NOMO-1 (cell line): ENCODE measurements around the gene CORO2A.
"Not testable (repeated sequence)": the region's sequence is repeated elsewhere in the genome, so short reads cannot be mapped to it uniquely, and the experiment has no call there.

Experiments
- DNase-seq, 2 experiments: peaks; one replicate each; lab custom pipeline; 2025; ENCODE audit not compliant: unreplicated experiment in 2 of 2; lab: John Stamatoyannopoulos, UW

Gene CORO2A

GRCh38 chr9:98118640-98119601, 73.5 kb downstream of the CORO2A start, which contains the start of gene TRIM14:
TSS of gene TRIM14 (minus strand) at chr9:98119222. CDS start at chr9:98119188, 34 bp downstream.
- DNase-seq = peak; percentile 57 to 71

- DNase-seq = peak; percentile 47 to 78
These were observed 74.3 kb downstream of the CORO2A start for GRCh38 chr9:98117984-98118639.

GRCh38 chr9:98117097-98117496, 75.3 kb downstream of the CORO2A start:
- DNase-seq = not testable (repeated sequence)

- no peak for DNase-seq
These were observed 83.4 kb downstream of the CORO2A start for GRCh38 chr9:98109052-98109451.

GRCh38 chr9:98108531-98109031, 83.9 kb downstream of the CORO2A start:
- peak; percentile 38 to 56 for DNase-seq

GRCh38 chr9:98107926-98108325, 84.5 kb downstream of the CORO2A start:
- DNase-seq = peak; percentile 66 to 72

GRCh38 chr9:98105006-98105405, 87.4 kb downstream of the CORO2A start:
- no peak for DNase-seq

GRCh38 chr9:98104445-98104881, 88.0 kb downstream of the CORO2A start:
- DNase-seq = peak; percentile 70 to 87

GRCh38 chr9:98101868-98102273, 90.6 kb downstream of the CORO2A start:
- DNase-seq = no peak

GRCh38 chr9:98101416-98101815, 91.0 kb downstream of the CORO2A start:
- DNase-seq = no peak

GRCh38 chr9:98100456-98100855, 92.0 kb downstream of the CORO2A start:
- no peak for DNase-seq

- no peak for DNase-seq
These were observed 92.5 kb downstream of the CORO2A start for GRCh38 chr9:98099898-98100297.

GRCh38 chr9:98099346-98099745, 93.1 kb downstream of the CORO2A start:
- DNase-seq = no peak

- no peak for DNase-seq
These were observed 94.6 kb downstream of the CORO2A start for GRCh38 chr9:98097836-98098235.

GRCh38 chr9:98096091-98096490, 96.3 kb downstream of the CORO2A start:
- no peak for DNase-seq

GRCh38 chr9:98095401-98095800, 97.0 kb downstream of the CORO2A start:
- no peak for DNase-seq

GRCh38 chr9:98094851-98095250, 97.6 kb downstream of the CORO2A start:
- no peak for DNase-seq

- DNase-seq = no peak
These were observed 98.1 kb downstream of the CORO2A start for GRCh38 chr9:98094316-98094715.

GRCh38 chr9:98092613-98092931, 99.9 kb downstream of the CORO2A start:
- no peak for DNase-seq

- DNase-seq = no peak
These were observed 100.5 kb downstream of the CORO2A start for GRCh38 chr9:98091735-98092612.

- not testable (repeated sequence) for DNase-seq
These were observed 101.8 kb downstream of the CORO2A start for GRCh38 chr9:98090674-98091073.
